KOPT-K1 (cell line): ENCODE measurements around the gene KDM4C.

Experiments used
- H3K27ac ChIP-seq: fragments of 200-600 bp; sonication (generic); 2 replicates; pipeline ENCODE4 v1.5.1; 2016; ENCODE audit warnings: antibody characterized with exemption, mild to moderate bottlenecking, low read depth, low read length; ENCODE audit not compliant: poor library complexity, severe bottlenecking
- H3K36me3 ChIP-seq: fragments of 200-600 bp; sonication (generic); 2 replicates; pipeline ENCODE4 v1.5.1; 2017; ENCODE audit warnings: antibody characterized with exemption, mild to moderate bottlenecking, low read length, moderate library complexity; ENCODE audit not compliant: insufficient read depth
- H3K9me3 ChIP-seq: fragments of 200-600 bp; sonication (generic); 2 replicates; pipeline ENCODE4 v1.5.1; 2017; ENCODE audit warnings: antibody characterized with exemption, low read length, mild to moderate bottlenecking; ENCODE audit not compliant: insufficient read depth, poor library complexity, severe bottlenecking

Gene KDM4C

DNA sequence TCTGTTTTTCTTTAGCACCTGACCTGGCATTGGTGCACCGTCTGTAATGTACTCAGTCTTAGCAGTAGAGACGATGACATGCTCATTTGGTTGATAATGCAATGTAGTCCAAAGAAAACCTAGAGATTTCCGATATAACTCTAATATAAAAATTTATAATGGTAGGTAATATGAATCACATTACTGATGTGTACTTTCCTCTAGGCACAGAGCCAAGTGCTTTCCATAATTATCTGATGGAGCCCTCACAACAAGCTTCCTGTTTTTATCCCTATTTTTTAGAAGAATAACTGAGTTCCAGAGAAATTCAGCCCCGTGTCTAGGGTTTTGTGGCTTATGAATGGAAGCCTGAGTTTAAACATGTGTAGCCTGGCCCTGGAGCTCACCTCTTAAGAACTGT is 53.7 kb downstream of the KDM4C start:
- H3K36me3 ChIP-seq, result peaks cover 15% of the 10 kb centered on the region
- no peaks in the 10 kb centered on the region for H3K9me3 ChIP-seq
- H3K27ac ChIP-seq, result no peak overlapping the region

DNA sequence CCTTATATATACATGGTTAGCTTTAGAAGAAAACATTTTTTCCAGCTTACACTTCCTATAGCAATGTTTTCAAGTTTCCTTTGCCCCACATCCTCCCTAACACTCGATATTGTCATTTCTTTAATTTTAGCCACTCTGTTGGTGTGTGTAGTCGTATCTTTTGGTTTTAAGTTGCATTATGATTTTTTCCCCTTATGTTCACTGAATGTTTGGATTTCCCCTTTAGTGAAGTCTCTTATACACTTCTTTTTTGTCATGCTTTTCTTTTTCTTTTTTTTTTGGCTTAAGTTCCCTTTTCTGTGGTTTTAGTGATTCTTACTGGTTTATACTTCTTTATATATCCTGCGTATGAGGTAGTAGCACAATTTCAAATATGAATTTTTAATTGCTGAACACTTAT is 58.8 kb downstream of the KDM4C start:
- peaks cover 11% of the 10 kb centered on the region; the same call in 1 of the 2 replicates for H3K36me3 ChIP-seq
- no peak overlapping the region for H3K27ac ChIP-seq
- no peaks in the 10 kb centered on the region for H3K9me3 ChIP-seq

- Histone ChIP-seq H3K27ac (no peak overlapping the region), H3K36me3 (peaks cover 16% of the 10 kb centered on the region; the same call in 1 of the 2 replicates), H3K9me3 (no peaks in the 10 kb centered on the region)
Observed at GRCh38 chr9:6818292-6818922, 60.6 kb downstream of the KDM4C start.

DNA sequence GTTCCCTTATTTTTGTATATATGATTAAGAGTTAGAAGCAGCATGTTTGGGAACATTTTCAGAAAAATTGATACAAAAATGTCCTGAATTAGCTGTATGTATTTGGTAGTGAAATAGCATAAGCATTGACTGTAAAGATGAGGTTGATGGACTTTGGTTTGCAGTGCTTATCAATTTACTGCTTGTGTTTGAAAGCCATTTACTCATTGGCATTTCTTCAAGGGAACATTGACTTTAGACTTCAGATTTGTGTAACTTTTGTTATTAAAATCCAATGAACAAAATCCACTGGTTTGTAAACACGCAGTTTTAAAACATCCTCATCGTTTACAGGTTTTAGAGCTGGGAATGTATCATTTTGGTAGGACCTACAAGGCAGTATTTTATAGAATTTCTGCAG is 61.3 kb downstream of the KDM4C start:
- H3K9me3 ChIP-seq, result no peaks in the 10 kb centered on the region
- peaks cover 23% of the 10 kb centered on the region; the same call in 1 of the 2 replicates for H3K36me3 ChIP-seq
- H3K27ac ChIP-seq, result no peak overlapping the region

GRCh38 chr9:6819529-6819928 is 61.8 kb downstream of the KDM4C start:
- Histone ChIP-seq H3K9me3 (no peaks in the 10 kb centered on the region), H3K27ac (no peak overlapping the region), H3K36me3 (peaks cover 24% of the 10 kb centered on the region; the same call in 1 of the 2 replicates)

GRCh38 chr9:6822696-6823095 is 64.9 kb downstream of the KDM4C start:
- peaks cover 18% of the 10 kb centered on the region; the same call in 1 of the 2 replicates for H3K36me3 ChIP-seq
- H3K9me3 ChIP-seq, result no peaks in the 10 kb centered on the region
- no peak overlapping the region for H3K27ac ChIP-seq

- peaks cover 23% of the 10 kb centered on the region for H3K36me3 ChIP-seq
- no peaks in the 10 kb centered on the region for H3K9me3 ChIP-seq
- H3K27ac ChIP-seq, result peak overlapping the region; percentile 30
Observed at GRCh38 chr9:6827439-6828145, 69.8 kb downstream of the KDM4C start.

- Histone ChIP-seq H3K9me3 (no peaks in the 10 kb centered on the region), H3K27ac (no peak overlapping the region), H3K36me3 (peaks cover 12% of the 10 kb centered on the region)
Observed at GRCh38 chr9:6829027-6829426, 71.3 kb downstream of the KDM4C start.

GRCh38 chr9:6829536-6829935 is 71.8 kb downstream of the KDM4C start:
- no peak overlapping the region for H3K27ac ChIP-seq
- peaks cover 15% of the 10 kb centered on the region for H3K36me3 ChIP-seq
- no peaks in the 10 kb centered on the region for H3K9me3 ChIP-seq

- no peaks in the 10 kb centered on the region for H3K9me3 ChIP-seq
- H3K27ac ChIP-seq, result no peak overlapping the region
- H3K36me3 ChIP-seq, result peaks cover 19% of the 10 kb centered on the region
Observed at GRCh38 chr9:6833518-6834192, 75.9 kb downstream of the KDM4C start.

- Histone ChIP-seq H3K9me3 (no peaks in the 10 kb centered on the region), H3K36me3 (peaks cover 19% of the 10 kb centered on the region), H3K27ac (no peak overlapping the region)
Observed at GRCh38 chr9:6834306-6834705, 76.5 kb downstream of the KDM4C start.

DNA sequence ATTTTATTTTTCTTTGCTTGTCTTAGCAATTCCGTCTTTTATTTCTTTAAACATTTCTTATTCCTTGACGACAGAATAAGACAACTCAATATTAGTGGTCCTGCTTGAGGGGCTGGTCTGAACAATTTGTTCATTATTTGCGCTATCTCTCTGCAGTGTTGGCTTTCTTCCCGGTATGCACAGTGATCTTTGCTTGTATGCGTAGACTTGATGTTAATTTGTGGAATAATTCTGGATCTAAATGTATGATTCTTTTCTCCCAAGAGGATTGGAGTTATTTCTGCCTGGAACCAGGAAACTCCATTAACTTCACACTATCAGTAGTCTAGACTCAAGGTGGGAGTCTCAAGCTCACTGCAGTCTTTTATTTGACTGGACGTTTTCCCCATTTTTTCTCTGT is 80.4 kb downstream of the KDM4C start:
- Histone ChIP-seq H3K36me3 (peaks cover 14% of the 10 kb centered on the region), H3K9me3 (no peaks in the 10 kb centered on the region), H3K27ac (no peak overlapping the region)

DNA sequence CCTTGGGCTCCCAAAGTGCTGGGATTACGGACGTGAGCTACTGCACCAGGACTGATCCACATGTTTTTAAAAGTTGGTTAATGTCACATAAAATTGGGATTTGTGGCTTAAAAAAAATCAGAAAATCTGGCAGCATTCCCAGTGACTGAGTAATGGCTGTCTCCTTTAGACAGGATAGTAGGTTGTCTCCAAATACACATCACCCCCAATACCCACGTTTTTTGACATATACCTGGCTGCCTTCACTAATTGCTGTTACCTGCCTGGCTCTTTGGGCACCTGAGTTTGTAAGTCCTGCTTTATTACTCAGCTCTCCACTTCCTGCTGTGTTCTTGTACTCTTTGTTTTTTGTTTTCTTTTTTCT is 84.8 kb downstream of the KDM4C start:
- H3K36me3 ChIP-seq, result no peaks in the 10 kb centered on the region
- H3K27ac ChIP-seq, result no peak overlapping the region
- H3K9me3 ChIP-seq, result no peaks in the 10 kb centered on the region

- Histone ChIP-seq H3K36me3 (peaks cover under 1% of the 10 kb centered on the region; the same call in 1 of the 2 replicates), H3K27ac (no peak overlapping the region), H3K9me3 (no peaks in the 10 kb centered on the region)
Observed at GRCh38 chr9:6843742-6844141, 86.0 kb downstream of the KDM4C start.

DNA sequence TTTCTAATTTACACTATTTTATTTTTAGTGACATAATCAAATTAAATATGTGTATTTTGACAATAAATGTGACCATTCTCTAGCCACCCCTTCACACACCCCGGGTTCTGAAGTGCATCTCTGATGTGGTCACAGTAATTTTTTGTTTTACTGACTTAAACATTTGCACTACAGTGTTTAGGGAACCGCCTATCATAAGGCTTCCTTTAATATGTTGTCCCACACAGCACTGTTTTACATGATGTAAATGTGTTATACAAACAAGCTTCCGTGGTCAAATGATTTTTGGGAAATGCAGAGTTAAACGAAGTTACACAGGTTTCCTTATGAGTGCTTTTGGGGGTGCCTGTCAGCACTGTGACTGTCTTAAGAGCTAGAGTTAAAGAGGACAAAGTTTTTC is 86.5 kb downstream of the KDM4C start:
- Histone ChIP-seq H3K27ac (no peak overlapping the region), H3K36me3 (peaks cover 5% of the 10 kb centered on the region), H3K9me3 (no peaks in the 10 kb centered on the region)
